GM23338 (cell line): ENCODE results near the gene SLC25A41. TPM values are rescaled to one million over a fixed set of nuclear protein-coding genes. Genes with fewer than 3 reads are reported as not detected.

ENCODE experiments used
- ATAC-seq: fragments of 200-7000 bp; cut with Tn5 transposase; 3 replicates; pipeline ENCODE4 v1.9.1; 2020
- DNase-seq: peaks from one replicate; pipeline ENCODE4 v3.0.0-alpha.2; 2015; ENCODE audit warnings: low spot score
- H2AFZ ChIP-seq: fragments of 200-600 bp; sonication (generic); 2 replicates; pipeline ENCODE4 v1.8.0; 2016; ENCODE audit warnings: antibody characterized with exemption, mild to moderate bottlenecking, moderate library complexity
- H3F3A ChIP-seq: fragments of 200-600 bp; sonication (generic); replicated peaks from 2 replicates; pipeline ENCODE4 v1.8.0; 2017; ENCODE audit warnings: antibody characterized with exemption, mixed run types, low read depth
- H3K27ac ChIP-seq: fragments of 200-600 bp; sonication (generic); 2 replicates; pipeline ENCODE4 v1.6.1; 2016; ENCODE audit warnings: low read depth
- H3K27me3 ChIP-seq: fragments of 200-600 bp; sonication (generic); 2 replicates; pipeline ENCODE4 v1.8.0; 2016; ENCODE audit warnings: mild to moderate bottlenecking, mixed run types, moderate library complexity; ENCODE audit not compliant: insufficient read depth
- H3K36me3 ChIP-seq: fragments of 200-600 bp; sonication (generic); 2 replicates; pipeline ENCODE4 v1.8.0; 2016; ENCODE audit warnings: mild to moderate bottlenecking; ENCODE audit not compliant: insufficient read depth
- H3K4me1 ChIP-seq: fragments of 200-600 bp; sonication (generic); 2 replicates; pipeline ENCODE4 v1.8.0; 2016; ENCODE audit warnings: mild to moderate bottlenecking, moderate library complexity; ENCODE audit not compliant: insufficient read depth
- H3K4me2 ChIP-seq: fragments of 200-600 bp; sonication (generic); 2 replicates; pipeline ENCODE4 v1.7.1; 2017; ENCODE audit warnings: mixed run types
- H3K4me3 ChIP-seq: fragments of 200-600 bp; sonication (generic); 2 replicates; pipeline ENCODE4 v1.6.1; 2016; ENCODE audit warnings: mixed run types
- H3K79me2 ChIP-seq: fragments of 200-600 bp; sonication (generic); replicated peaks from 2 replicates; pipeline ENCODE4 v1.8.0; 2017; ENCODE audit warnings: mild to moderate bottlenecking; ENCODE audit not compliant: insufficient read depth
- H3K9me2 ChIP-seq: fragments of 200-600 bp; sonication (generic); 2 replicates; pipeline ENCODE4 v1.8.0; 2017; ENCODE audit not compliant: insufficient read depth
- H4K20me1 ChIP-seq: fragments of 200-600 bp; sonication (generic); replicated peaks from 2 replicates; pipeline ENCODE4 v1.8.0; 2017; ENCODE audit warnings: mild to moderate bottlenecking; ENCODE audit not compliant: insufficient read depth
- H3K27ac Mint-ChIP-seq: 2 replicates; pipeline ENCODE4 v1.8.0; 2020; ENCODE audit warnings: inconsistent platforms, mild to moderate bottlenecking, moderate library complexity, mixed read lengths
- H3K27me3 Mint-ChIP-seq: 3 replicates; pipeline ENCODE4 v1.8.0; 2022; ENCODE audit warnings: low read depth, mild to moderate bottlenecking, moderate library complexity, mixed read lengths, inconsistent platforms; ENCODE audit not compliant: insufficient read depth, poor library complexity
- H3K36me3 Mint-ChIP-seq: 3 replicates; pipeline ENCODE4 v1.8.0; 2021; ENCODE audit warnings: low read depth, mild to moderate bottlenecking, inconsistent platforms, moderate library complexity, mixed read lengths
- H3K4me1 Mint-ChIP-seq: 3 replicates; pipeline ENCODE4 v1.8.0; 2020; ENCODE audit warnings: mild to moderate bottlenecking, inconsistent platforms, mixed read lengths
- H3K4me3 Mint-ChIP-seq: 3 replicates; pipeline ENCODE4 v1.8.0; 2021; ENCODE audit warnings: moderate library complexity, mild to moderate bottlenecking, inconsistent platforms, mixed read lengths
- H3K9me3 Mint-ChIP-seq: 3 replicates; pipeline ENCODE4 v1.8.0; 2020; ENCODE audit warnings: moderate library complexity, mild to moderate bottlenecking, inconsistent platforms, mixed read lengths
- CREB1 ChIP-seq: fragments of 250-450 bp; sonication (Bioruptor Pico); IDR thresholded peaks from 2 replicates; pipeline ENCODE4 v1.5.0; 2020; ENCODE audit warnings: low read depth, mild to moderate bottlenecking, moderate library complexity
- EZH2 ChIP-seq: fragments of 200-600 bp; sonication (generic); IDR thresholded peaks from one replicate; pipeline ENCODE4 v1.8.0; 2017; ENCODE audit warnings: antibody characterized with exemption, mild to moderate bottlenecking, low read depth; ENCODE audit not compliant: unreplicated experiment
- EZH2phosphoT487 ChIP-seq: fragments of 200-600 bp; sonication (generic); IDR thresholded peaks from one replicate; pipeline ENCODE4 v1.8.1; 2018; ENCODE audit warnings: antibody characterized with exemption; ENCODE audit not compliant: unreplicated experiment
- JUNB ChIP-seq: IDR thresholded peaks from one replicate; pipeline ENCODE4 v1.6.1; 2016; ENCODE audit warnings: antibody characterized with exemption; ENCODE audit not compliant: unreplicated experiment
- NANOG ChIP-seq: IDR thresholded peaks from 2 replicates; pipeline ENCODE4 v1.6.1; 2016; ENCODE audit warnings: antibody characterized with exemption, borderline replicate concordance
- ZNF114 ChIP-seq: fragments of 250-450 bp; sonication (Bioruptor Pico); IDR thresholded peaks from 2 replicates; pipeline ENCODE4 v1.5.0; 2020; ENCODE audit warnings: mild to moderate bottlenecking, moderate library complexity
- polyA plus RNA-seq: library from polyadenylated mRNA; unstranded; fragments of >200 nt; fragmentation: Nextera tagmentation; extraction: Ambion mirVana; gene quantifications from 2 replicates; pipeline ENCODE4 v1.2.1, GENCODE V29; 2016
- total RNA-seq: library from RNA; depleted of rRNA; stranded (reverse); fragments of >200 nt; shearing (Covaris generic); gene quantifications from 2 replicates; pipeline ENCODE4 v1.2.3, GENCODE V29; 2014
- TF ChIP-seq, protein P1 (sequence below), 2 experiments: fragments of 200-600 bp in 1 of 2; sonication (generic) in 1 of 2; conservative IDR thresholded peaks; 2 replicates each; pipeline versions ENCODE4 v1.5.1 to v1.6.1; 2016 to 2017; ENCODE audit warnings: antibody characterized with exemption in 2 of 2, low read depth in 2 of 2, mild to moderate bottlenecking in 2 of 2, moderate library complexity in 1 of 2
- TF ChIP-seq, protein P2 (sequence below): IDR thresholded peaks from one replicate; pipeline ENCODE4 v1.6.1; 2018; ENCODE audit warnings: antibody characterized with exemption; ENCODE audit not compliant: unreplicated experiment

Gene SLC25A41
- total and polyA plus RNA-seq, 2 experiments from 2014 or later: 0.24 to 0.35 TPM

DNA sequence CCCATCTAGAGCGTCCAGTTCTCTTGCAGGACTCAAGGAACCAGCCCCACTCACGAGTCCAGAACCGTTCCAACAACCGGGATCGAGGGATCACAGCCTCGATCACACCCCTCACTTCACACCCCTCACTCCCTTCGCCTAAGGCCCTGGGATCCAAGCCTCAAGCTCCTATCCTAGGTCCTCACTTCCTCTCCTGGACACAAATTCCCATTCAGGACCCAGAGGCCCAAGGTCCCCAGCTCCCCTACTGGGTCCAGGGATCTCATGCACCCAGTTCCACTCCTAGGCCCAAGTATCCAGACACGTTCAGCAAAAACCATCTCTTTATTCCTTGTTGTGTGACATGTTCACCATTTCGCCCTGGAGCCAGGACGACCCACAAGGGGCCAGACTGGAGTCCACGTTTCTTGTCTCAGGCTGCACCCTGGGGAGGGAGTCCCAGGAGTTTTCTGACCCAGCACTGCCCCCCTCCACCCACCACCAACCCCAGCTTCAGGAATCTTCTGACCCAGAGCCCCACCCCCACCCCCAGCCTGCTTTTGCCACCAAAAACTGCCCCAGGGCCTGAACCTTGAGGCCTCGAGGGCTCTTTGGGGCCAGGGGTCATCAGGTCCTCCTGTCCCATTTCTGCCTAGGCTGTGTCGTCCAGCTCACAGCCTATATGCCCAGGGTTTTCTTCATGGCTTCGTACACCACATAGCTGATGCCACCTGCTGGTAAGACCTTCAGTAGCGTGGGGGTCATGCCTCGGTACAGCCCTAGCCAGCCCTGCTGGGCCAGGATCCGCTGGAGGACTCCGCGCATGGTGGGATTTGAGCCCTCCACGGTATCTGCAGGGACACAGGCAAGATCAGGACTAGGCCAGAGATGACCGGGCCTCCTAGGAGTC lies 7.6 kb downstream of the SLC25A41 start:
- Histone ChIP-seq H4K20me1 (peaks cover 25% of the 10 kb centered on the region), H3F3A (0 out of 2 replicates have a peak, but pooled peaks cover 4% of the 10 kb centered on the region), H3K9me2 (peaks cover 7% of the 10 kb centered on the region; the same call in 1 of the 2 replicates), H3K36me3 (peaks cover 9% of the 10 kb centered on the region; the same call in 1 of the 2 replicates), H3K4me2 (no peak overlapping the region), H3K4me3 (no peak overlapping the region), H3K4me1 (peaks cover 8% of the 10 kb centered on the region; the same call in 1 of the 2 replicates), H2AFZ (no peak overlapping the region), H3K27me3 (no peaks in the 10 kb centered on the region), H3K79me2 (peaks cover 32% of the 10 kb centered on the region), H3K27ac (no peak overlapping the region)
- Mint-ChIP-seq H3K27ac (0 out of 2 replicates have a peak overlapping the region, but pooled peaks have one; percentile 44), H3K4me1 (peaks cover 13% of the 10 kb centered on the region), H3K27me3 (peaks cover 17% of the 10 kb centered on the region), H3K4me3 (peak overlapping the region; percentile 70), H3K36me3 (peaks cover 40% of the 10 kb centered on the region), H3K9me3 (peaks cover 9% of the 10 kb centered on the region)
- no peak for TF ChIP-seq NANOG
- no peak for TF ChIP-seq EZH2
- TF ChIP-seq, protein P1, sequence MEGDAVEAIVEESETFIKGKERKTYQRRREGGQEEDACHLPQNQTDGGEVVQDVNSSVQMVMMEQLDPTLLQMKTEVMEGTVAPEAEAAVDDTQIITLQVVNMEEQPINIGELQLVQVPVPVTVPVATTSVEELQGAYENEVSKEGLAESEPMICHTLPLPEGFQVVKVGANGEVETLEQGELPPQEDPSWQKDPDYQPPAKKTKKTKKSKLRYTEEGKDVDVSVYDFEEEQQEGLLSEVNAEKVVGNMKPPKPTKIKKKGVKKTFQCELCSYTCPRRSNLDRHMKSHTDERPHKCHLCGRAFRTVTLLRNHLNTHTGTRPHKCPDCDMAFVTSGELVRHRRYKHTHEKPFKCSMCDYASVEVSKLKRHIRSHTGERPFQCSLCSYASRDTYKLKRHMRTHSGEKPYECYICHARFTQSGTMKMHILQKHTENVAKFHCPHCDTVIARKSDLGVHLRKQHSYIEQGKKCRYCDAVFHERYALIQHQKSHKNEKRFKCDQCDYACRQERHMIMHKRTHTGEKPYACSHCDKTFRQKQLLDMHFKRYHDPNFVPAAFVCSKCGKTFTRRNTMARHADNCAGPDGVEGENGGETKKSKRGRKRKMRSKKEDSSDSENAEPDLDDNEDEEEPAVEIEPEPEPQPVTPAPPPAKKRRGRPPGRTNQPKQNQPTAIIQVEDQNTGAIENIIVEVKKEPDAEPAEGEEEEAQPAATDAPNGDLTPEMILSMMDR (conservative IDR thresholded peaks at IDR 0.05; ENCODE audit: low read depth in 2 of 2): peak; percentile 43 to 60; a peak in 3 of 4 replicates
- no peak for TF ChIP-seq JUNB
- no peak for TF ChIP-seq ZNF114
- no peak for TF ChIP-seq EZH2phosphoT487
- ATAC-seq: no peak
- no peak for DNase-seq

DNA sequence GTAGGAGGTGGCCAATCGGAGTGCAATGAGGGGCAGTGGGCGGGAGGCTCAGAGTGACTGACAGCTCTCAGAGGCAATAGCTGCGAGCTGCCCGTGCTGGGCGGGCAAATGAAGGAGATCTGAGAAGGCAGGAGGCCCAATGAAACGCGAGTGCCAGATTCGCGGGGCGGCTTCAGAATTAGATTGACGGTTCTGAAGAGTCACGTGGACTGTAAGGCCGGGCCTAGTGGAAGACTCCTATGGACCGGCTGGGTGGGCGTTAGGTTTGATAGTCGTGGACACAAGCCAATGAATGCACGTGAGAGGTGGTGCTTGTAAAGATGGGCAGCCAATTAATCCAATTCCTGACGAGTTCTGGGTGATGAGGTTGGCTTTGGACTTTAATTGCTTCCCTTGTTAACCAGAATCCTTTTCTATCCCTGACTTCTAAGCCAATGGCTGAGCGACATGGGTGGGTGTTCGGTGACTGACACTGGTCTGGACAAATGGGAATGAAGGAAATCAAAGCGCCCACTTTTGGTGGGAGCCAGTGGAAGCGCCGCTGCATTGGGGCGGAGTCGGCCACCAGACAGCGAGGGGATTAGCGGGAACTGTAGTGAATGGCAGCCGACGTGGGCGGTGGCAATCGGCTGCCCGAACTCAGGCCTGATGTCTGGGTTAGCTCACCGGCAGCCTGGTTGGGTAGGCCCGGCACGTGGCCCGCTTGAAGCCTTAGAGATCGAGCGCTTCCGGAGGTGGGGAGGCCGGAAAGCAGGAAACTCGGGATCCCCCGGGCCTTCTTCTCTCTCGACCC lies 8.4 kb downstream of the SLC25A41 start:
- peak; percentile 100 for DNase-seq
- Histone ChIP-seq H3F3A (0 out of 2 replicates have a peak, but pooled peaks cover 4% of the 10 kb centered on the region), H4K20me1 (peaks cover 30% of the 10 kb centered on the region), H3K9me2 (peaks cover 7% of the 10 kb centered on the region; the same call in 1 of the 2 replicates), H3K27ac (no peak overlapping the region), H3K36me3 (peaks cover 16% of the 10 kb centered on the region), H3K4me3 (no peak overlapping the region), H3K27me3 (no peaks in the 10 kb centered on the region), H3K4me1 (peaks cover 8% of the 10 kb centered on the region; the same call in 1 of the 2 replicates), H3K4me2 (no peak overlapping the region), H2AFZ (no peak overlapping the region), H3K79me2 (peaks cover 40% of the 10 kb centered on the region)
- peak; percentile 87 for ATAC-seq
- Mint-ChIP-seq H3K4me3 (peak overlapping the region; percentile 70), H3K4me1 (peaks cover 13% of the 10 kb centered on the region), H3K27ac (peak overlapping the region; percentile 55; the same call in 1 of the 2 replicates), H3K9me3 (peaks cover 9% of the 10 kb centered on the region), H3K36me3 (peaks cover 48% of the 10 kb centered on the region), H3K27me3 (peaks cover 16% of the 10 kb centered on the region)
- TF ChIP-seq, protein P2, sequence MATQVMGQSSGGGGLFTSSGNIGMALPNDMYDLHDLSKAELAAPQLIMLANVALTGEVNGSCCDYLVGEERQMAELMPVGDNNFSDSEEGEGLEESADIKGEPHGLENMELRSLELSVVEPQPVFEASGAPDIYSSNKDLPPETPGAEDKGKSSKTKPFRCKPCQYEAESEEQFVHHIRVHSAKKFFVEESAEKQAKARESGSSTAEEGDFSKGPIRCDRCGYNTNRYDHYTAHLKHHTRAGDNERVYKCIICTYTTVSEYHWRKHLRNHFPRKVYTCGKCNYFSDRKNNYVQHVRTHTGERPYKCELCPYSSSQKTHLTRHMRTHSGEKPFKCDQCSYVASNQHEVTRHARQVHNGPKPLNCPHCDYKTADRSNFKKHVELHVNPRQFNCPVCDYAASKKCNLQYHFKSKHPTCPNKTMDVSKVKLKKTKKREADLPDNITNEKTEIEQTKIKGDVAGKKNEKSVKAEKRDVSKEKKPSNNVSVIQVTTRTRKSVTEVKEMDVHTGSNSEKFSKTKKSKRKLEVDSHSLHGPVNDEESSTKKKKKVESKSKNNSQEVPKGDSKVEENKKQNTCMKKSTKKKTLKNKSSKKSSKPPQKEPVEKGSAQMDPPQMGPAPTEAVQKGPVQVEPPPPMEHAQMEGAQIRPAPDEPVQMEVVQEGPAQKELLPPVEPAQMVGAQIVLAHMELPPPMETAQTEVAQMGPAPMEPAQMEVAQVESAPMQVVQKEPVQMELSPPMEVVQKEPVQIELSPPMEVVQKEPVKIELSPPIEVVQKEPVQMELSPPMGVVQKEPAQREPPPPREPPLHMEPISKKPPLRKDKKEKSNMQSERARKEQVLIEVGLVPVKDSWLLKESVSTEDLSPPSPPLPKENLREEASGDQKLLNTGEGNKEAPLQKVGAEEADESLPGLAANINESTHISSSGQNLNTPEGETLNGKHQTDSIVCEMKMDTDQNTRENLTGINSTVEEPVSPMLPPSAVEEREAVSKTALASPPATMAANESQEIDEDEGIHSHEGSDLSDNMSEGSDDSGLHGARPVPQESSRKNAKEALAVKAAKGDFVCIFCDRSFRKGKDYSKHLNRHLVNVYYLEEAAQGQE: no peak
- TF ChIP-seq, protein P1 (conservative IDR thresholded peaks at IDR 0.05; ENCODE audit: low read depth in 2 of 2): no peak
- peak; percentile 83 for TF ChIP-seq CREB1 (CRISPR knock-in tag)
